Measurements from ENCODE around the gene BAIAP2.
A peak's percentile ranks its signal among the peaks of the same experiment; 100 is the strongest.

The BAIAP2 gene

DNA sequence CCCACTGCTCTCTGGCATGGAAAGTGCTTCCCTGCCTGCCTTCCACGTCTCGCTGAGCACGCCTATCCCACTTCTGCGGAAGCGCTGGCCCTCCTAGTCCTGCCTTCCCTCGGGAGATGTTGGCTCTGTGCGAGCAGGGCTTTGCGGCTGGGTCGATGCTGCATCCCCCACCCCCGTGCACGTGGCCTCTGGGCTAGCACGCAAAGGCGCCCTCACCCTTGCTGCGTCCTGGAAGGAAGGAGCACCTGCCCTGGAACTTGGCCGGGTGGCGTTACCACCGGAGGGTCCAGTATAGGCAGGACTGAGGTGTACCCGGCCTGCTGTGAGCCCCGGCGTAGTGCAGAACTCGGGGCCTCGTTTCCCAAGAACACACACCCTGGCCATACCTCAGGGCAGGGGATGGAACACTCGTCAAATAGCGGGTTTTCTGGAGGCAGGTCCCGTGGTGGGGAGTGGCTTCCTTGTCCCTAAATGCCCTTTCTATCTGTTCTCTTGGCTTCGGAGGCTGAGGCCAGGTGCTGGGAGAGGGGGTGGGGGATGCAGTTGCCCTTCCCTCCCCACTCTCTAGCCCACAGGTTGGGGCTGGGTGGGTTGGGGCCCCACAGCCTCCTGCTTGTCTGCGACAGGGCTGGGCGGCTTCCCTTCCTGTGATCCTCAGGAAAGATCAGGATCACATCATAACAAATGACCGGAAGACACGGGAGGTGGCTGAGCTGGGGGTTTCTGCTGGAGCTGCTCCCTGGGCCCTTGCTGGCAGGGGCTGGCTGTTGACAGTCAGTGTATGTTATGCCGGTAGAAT is 17.4 kb downstream of the BAIAP2 start:
- no peak for DNase-seq (ENCODE audit: low spot score)

GRCh38 chr17:81053041-81053970 is 18.4 kb downstream of the BAIAP2 start:
- no peak for DNase-seq (ENCODE audit: low spot score)

DNA sequence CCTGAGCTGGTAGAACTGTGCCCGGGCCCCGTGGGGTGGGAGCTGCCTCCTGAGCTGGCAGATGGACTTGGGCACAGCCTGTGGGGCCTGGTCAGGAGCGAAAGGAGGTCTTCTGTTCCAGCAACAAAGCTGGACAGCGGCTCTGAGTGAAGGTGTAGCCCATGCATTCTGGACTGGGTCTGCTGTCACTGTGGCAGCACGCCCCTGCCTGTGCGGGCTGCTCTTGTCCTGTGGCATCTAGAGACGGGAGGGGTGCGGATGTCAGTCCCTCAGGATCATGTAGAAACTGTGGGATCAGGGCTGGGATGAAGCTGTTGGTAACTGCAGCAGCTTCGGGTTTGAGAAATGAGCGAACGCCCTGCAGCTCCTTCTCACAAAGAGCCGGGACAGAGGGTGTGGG is 19.4 kb downstream of the BAIAP2 start:
- no peak for DNase-seq (ENCODE audit: low spot score)

DNA sequence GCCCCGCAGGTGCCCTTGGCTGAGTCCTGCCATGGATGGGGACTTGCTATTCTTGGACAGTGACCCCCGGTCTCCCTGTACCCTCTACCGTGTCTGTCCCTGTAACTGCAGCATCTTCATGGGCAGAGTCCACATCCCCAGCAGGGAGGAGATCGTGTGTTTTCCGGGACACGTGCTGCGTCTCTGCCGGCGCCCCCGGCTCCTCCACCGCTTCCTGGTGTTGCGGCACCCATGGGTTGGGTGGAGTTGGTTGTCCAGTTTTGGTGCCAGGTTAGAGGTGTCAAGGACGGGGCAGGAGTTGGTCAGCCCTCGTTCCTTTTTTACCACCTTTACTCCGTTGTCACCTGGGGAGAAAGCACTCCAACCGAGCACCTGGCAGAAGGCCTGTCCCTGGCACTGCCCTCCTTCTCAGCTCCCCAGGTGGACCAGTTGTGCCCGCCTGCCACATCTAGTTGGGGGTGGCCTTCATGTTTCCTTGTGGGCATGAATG is 20.0 kb downstream of the BAIAP2 start:
- DNase-seq (ENCODE audit: low spot score) = no peak

- no peak for DNase-seq (ENCODE audit: low spot score)
Measured at GRCh38 chr17:81056312-81056711, 21.4 kb downstream of the BAIAP2 start.

GRCh38 chr17:81057079-81057730 is 22.3 kb downstream of the BAIAP2 start:
- no peak for DNase-seq (ENCODE audit: low spot score)

DNA sequence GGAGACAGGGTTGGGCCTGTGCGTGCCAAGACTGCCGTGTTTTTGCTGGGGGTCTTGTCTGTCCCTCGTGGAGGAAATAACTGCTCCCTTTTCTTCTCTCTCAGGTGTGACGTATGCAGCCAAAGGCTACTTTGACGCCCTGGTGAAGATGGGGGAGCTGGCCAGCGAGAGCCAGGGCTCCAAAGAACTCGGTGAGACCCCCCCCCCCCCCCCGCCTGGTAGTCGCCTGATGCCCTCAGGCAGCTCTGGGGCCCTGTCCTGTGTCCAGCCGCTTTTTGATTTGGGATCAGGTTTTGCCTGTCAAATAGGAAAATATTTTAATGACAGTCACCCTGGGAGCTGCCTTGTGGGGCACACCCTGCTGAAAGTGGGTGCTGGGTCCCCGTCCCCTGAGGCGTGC is 22.8 kb downstream of the BAIAP2 start:
- DNase-seq (ENCODE audit: low spot score) = no peak

DNA sequence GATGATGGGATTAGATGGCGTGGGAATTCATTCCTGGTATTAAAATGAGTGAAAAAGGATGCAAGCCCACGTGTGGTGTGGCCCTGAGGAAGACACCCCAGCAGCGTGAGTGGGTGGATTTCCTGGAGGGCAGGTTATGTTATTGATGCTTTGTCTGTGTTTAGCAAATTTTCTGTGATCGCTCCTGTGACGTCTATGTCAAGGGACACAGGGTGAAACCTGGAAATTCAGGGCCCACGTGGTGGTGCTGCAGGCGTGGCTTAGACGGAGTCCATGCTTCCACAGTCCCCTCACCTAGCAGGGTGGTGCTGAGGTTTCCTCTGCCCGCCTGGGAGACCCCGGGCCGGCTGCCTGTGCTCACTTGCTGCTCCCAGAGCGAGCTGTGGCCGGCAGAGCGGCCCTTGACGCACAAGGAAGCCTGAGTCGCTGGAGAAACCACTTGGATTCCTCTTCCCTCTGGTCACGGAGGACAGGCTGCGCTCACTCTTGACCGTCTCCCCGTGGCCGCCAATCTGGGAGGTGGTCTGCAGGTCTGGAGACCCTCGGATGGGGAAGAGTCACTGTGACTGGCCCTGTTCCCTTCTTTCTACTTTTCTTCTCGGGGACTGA is 23.4 kb downstream of the BAIAP2 start:
- no peak for DNase-seq (ENCODE audit: low spot score)

DNA sequence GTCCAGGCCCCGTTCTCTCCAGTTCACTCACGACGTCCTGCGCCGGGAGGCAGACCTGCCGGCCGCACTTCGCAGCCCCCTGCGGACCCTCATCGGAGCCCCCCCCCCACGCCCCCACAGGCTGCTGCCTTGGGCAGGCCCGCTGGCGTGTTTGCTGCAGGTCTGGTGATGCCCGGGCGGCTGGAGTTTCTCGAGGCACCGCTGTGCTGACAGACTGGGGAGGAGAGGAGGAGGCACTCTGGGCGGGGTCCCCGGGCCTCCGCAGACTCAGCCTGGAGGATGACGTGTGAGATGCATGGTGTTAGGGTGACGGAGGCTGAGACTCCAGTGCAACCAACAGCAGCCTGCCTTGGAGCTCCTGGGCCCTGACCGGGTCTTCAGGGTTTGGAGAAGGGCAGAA is 24.1 kb downstream of the BAIAP2 start:
- no peak for DNase-seq (ENCODE audit: low spot score)

DNA sequence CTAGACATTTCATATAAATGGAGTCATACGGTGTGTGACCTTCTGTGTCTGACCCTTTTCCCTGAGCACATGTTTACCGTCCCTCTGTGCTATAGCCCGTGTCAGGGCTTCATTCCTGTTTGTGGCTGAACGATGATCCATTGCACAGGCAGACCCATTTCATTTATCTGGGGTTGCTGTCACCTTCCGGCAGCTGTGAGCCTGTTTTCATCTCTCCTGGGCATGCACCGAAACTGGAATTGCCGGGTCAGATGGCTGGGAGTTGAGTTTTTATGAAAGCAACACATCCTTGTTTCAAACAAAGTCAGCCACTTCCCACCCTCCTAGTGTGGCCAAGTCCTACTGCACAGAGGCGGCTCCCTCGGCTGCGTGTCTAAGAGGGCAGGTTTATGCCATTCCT is 25.5 kb downstream of the BAIAP2 start:
- DNase-seq (ENCODE audit: low spot score) = no peak

GRCh38 chr17:81061027-81061735 is 26.2 kb downstream of the BAIAP2 start:
- DNase-seq (ENCODE audit: low spot score) = no peak

DNA sequence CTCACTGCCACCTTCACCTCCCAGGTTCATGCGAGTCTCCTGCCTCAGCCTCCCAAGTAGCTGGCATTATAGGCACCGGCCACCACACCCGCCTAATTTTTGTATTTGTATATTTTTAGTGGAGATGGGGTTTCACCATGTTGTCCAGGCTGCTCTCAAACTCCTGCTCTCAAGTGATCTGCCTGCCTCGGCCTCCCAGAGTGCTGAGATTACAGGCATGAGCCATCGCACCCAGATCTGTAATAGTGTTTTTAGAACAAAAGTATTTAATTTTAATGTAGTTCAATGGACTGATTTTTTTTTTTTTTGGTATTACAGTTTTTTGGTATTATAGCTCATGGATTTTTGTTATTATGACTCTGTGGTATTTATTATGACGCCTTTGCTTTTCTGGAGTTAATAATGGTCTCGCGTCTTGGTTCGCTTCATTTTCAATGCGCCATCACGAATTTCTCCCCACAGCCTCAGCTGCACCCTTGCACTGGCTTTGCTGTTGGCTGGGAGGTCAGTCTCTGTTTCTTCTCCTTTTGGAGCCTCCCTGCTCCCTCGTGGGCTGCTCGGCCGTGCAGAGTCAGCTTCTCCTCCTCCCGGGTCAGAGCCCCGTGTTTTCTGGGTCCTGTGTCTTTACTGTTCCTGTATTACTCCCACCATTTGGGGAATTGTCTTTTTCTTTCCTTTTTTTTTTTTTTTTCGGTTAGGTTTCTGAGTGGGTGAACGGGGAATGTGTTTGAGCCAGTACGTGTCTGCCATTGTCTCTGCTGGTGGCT is 27.2 kb downstream of the BAIAP2 start:
- DNase-seq (ENCODE audit: low spot score) = no peak

DNA sequence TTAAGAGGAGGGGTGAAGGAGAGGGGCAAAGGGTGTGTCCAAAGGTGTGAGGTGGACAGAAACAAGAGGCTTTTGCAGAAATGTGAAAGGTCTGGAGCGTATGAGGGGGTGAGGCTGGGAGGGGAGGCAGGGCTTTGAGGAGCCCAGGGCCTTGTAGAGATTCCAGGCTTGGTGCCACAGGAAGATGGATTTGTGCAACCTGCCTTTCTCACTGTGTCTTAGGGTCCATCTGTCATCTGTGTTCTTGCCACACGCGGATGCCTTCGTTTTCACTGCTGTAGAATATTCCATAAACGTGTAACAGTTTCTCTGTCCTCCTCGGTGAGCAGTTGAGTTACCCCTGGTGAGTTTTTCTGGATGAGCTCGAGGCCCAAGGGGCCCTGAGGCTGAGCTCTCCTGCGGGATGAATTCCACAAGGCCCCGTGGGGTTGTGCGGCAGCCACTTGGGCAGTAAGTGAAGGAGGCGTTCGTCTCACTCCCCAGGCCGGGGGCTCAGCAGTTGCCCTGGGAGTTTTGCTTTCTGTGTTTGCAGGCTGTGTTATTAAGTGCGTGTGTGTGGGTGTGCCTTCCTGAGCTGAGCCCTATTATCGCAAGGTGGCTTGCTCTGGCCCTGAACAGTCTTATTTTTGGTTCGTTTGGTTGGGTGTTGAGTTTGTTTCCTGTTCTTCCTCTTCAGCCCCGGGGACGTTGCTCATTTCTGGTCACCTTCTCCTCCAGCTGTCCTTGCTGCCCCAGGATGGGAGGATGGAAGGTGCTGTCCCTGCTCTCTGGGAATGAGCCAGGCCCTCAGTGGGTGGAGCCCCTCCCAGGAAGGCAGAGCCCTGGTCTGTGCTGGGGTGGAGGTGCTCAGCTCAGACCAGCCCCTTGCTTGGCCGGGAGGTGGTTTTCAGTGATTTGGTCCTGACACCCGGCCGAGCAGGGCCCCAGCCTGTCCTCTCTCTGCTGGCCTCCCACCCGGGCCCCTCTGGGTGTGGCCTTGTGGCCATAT is 28.4 kb downstream of the BAIAP2 start:
- DNase-seq (ENCODE audit: low spot score) = no peak

DNA sequence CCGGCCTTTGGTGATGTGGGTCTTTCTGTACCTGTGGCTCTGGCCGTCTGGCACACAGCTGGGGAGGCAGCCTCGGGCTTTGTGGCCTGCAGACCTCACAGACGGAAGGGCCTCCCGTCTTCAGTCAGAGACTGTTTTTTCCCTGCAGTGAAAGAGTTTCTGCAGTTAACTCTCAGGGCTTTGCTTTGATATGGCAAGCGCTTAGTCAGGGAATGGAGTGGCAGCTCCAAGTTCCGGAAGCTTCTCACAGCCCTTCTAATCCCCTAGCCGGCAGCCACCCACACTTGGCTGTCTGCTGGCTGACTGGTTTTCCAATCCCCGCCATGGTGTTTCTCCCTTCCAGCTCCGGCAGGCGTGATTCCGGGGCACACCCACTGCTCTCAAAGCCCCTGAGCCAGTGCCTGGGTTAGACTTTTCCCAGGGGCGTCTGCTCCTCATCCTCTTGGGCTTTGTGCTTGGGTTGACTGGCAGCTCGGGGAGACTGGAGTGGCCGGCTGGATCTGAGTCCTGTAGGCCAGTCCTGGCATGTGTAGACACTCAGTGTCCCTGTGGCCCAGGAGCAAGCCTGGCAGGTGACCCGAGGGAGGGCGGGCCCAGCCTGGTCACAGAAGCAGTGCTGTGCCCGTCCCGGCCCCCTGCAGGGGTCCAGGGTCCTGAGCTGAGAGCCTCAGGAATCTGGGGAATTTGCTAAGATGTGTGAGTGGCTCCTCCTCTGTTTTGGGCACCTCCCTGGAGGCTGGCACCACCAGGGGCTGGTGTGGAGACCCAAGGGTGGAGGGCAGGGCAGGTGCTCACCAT is 29.9 kb downstream of the BAIAP2 start:
- DNase-seq (ENCODE audit: low spot score) = peak; percentile 74

- DNase-seq (ENCODE audit: low spot score) = no peak
Measured at GRCh38 chr17:81065500-81065899, 30.5 kb downstream of the BAIAP2 start.

DNA sequence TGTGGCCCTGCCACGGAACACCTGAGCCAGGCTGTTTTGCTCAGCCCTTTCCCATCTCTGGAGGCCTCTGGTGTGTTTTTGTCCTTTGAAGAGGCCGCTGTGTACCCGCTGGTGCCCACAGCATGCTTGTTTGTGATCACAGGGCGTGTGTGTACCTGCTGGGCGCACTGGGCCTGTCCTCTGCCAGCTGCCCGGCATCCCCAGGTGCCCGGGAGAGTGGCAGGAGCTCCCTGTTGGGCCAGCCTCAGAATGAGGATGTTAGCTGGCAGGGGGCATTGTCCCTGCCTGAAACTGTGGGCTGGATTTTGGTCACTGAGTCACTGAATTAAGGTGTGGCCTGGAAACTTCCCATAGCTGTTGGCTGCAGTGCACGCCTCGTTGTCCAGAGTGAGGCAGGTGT is 31.1 kb downstream of the BAIAP2 start:
- no peak for DNase-seq (ENCODE audit: low spot score)

DNA sequence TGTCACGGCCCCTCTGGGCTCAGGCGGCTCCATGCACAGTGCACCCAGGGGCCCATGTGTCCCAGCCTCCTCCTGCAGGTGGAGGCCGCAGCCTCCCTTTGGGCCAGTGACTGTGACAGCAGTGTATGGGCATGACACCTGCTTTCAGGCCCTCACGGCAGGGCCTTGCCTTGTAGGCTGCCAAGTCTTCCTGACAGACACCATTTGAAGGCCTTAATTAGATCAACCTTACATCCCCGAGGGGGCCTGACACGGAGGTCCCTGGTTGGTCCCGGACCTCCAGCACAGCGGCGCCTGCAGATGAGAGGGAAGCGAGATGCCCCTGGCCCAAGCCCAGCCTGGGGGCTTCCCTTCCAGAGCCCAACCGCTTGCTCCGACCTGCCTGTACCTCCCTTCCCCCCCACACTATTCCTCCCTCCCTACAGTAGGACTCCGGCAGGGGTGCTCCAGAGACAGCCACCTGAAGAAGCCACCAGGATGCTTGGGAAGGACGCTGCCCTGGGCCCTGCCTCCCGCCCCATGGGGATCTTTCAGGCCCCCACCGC is 31.9 kb downstream of the BAIAP2 start:
- no peak for DNase-seq (ENCODE audit: low spot score)

DNA sequence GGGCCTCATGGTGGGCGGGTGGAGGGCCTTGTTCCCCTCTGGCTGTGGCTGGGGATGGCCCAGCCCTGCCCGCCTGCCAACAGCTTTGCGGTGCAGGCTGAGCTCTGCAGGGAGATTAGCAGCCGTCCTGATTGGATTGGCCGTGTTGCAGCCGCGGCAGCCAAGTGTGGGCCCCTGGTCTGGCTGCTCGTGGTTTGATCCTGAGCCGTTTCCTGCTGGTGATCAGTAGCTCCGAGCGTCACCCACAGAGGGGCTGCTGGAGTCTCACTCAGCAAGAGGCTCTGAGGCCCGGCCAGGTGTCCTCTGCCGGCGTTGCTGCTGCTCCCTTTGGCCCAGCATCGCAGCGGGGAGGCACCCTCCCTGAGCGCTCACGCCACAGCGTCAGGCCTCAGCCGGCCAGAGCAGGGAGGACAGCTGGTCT is 32.5 kb downstream of the BAIAP2 start:
- no peak for DNase-seq (ENCODE audit: low spot score)

All from AG08396 (cell line).